ENCODE measurements around the gene ZCCHC17.

The ZCCHC17 gene

DNA sequence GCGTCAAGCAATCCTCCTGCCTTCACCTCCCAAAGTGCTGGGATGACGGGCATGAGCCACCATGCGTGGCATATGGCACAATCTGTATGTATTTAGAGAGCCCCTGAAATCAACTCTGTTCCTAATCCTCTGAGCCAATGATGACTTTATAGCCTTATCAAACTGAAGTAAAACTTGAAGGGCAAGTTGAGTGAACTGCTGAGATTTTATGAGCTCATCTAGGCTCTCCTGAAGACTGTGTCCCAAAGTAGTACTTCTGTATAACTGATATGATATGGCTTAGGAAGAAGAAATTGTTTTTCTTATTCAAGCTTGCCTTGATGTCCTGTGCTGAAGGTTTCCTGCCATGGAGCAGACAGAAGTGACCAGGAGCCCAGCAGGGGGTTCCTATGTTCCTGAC is 33.4 kb upstream of the ZCCHC17 start:
- no peaks in the 10 kb centered on the region for H3K9me3 ChIP-seq (replicated peaks in 1 of 2; ENCODE audit: control insufficient read depth in 2 of 2, insufficient read depth in 1 of 2, low read depth in 1 of 2, low read length in 2 of 2)
- no peak overlapping the region for H3K18ac ChIP-seq (ENCODE audit: low read length)
- H3K4ac ChIP-seq (ENCODE audit: low read length), result no peak overlapping the region
- no peak overlapping the region for H2BK15ac ChIP-seq (ENCODE audit: low read length)
- no peaks in the 10 kb centered on the region for H3K79me1 ChIP-seq (ENCODE audit: low read depth, low read length)
- no peak overlapping the region for H2BK5ac ChIP-seq (ENCODE audit: low read length)
- no peak overlapping the region for H2BK120ac ChIP-seq (ENCODE audit: low read depth, low read length)
- no peak overlapping the region for H3K27ac ChIP-seq (replicated peaks; ENCODE audit: low read length)
- H4K8ac ChIP-seq (ENCODE audit: low read depth, low read length), result no peak overlapping the region
- H3K9ac ChIP-seq (ENCODE audit: low read depth, low read length, poor library complexity), result no peak overlapping the region
- H3K4me2 ChIP-seq (ENCODE audit: insufficient read depth, low read length, poor library complexity, severe bottlenecking), result no peak overlapping the region
- H2AK5ac ChIP-seq (ENCODE audit: low read depth, low read length), result no peak overlapping the region
- DNase-seq (ENCODE audit: low spot score), result no peak
- H2AFZ ChIP-seq (ENCODE audit: low read length), result no peak overlapping the region
- H3K36me3 ChIP-seq (replicated peaks in 1 of 2; ENCODE audit: control insufficient read depth in 2 of 2, insufficient read depth in 2 of 2, low read length in 2 of 2), result peaks cover 18 to 96% of the 10 kb centered on the region in 2 donors
- no peak overlapping the region for H4K91ac ChIP-seq (ENCODE audit: low read depth, low read length, poor library complexity)
- peaks cover 0 to 4% of the 10 kb centered on the region in 2 donors for H3K4me1 ChIP-seq (ENCODE audit: control insufficient read depth in 2 of 2, insufficient read depth in 1 of 2, low read depth in 1 of 2, low read length in 2 of 2)
- H3K23ac ChIP-seq (ENCODE audit: low read depth, low read length, poor library complexity), result no peak overlapping the region
- WGBS, 2 donors (ENCODE audit: extremely low coverage in 2 of 2, insufficient read length in 2 of 2, insufficient replicate concordance in 1 of 2), result no CpG with 5 or more reads among the region's 3 CpGs
- no peak overlapping the region for H2BK12ac ChIP-seq (ENCODE audit: low read length)
- no peaks in the 10 kb centered on the region for H3K27me3 ChIP-seq (ENCODE audit: control insufficient read depth in 3 of 3, insufficient read depth in 3 of 3, low read depth in 1 of 3, low read length in 3 of 3)
- no peak overlapping the region for H3K4me3 ChIP-seq (ENCODE audit: low read length in 2 of 2)
- no peak overlapping the region for H3K14ac ChIP-seq (ENCODE audit: low read length)

DNA sequence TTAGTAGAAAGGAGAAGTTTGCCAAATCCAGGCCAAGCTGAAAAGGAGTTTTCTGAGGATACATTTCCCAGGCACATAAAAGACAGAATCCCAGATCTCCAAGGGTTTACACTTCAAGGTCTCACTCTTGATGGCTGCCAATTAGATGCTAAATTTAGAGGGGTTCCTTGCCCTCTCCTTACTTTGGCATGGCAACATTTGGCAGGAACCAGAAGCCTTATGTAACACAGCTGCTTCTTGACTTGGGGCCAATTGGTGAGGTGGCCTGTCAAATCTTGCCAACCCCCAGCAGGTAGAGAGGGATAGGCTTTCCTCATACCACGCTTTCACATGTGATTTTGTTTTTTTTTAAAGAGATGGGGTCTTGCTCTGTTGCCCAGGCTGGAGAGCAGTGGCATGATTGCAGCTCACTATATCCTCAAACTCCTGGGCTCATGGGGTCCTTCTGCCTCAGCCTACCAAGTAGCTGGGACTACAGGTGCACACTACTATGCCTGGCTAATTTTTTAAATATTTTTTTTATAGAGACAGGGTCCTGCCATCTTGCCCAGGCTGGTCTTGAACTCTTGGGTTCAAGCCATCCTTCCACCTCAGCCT is 31.9 kb upstream of the ZCCHC17 start:
- Histone ChIP-seq H3K79me1 (ENCODE audit: low read depth, low read length) (no peaks in the 10 kb centered on the region), H2BK12ac (ENCODE audit: low read length) (no peak overlapping the region), H2BK5ac (ENCODE audit: low read length) (no peak overlapping the region), H3K9me3 (replicated peaks in 1 of 2; ENCODE audit: control insufficient read depth in 2 of 2, insufficient read depth in 1 of 2, low read depth in 1 of 2, low read length in 2 of 2) (no peaks in the 10 kb centered on the region), H3K18ac (ENCODE audit: low read length) (no peak overlapping the region), H3K23ac (ENCODE audit: low read depth, low read length, poor library complexity) (no peak overlapping the region), H2AK5ac (ENCODE audit: low read depth, low read length) (no peak overlapping the region), H3K4me1 (ENCODE audit: control insufficient read depth in 2 of 2, insufficient read depth in 1 of 2, low read depth in 1 of 2, low read length in 2 of 2) (peaks cover 0 to 4% of the 10 kb centered on the region in 2 donors), H3K4me3 (ENCODE audit: low read length in 2 of 2) (no peak overlapping the region), H2BK120ac (ENCODE audit: low read depth, low read length) (no peak overlapping the region), H3K27ac (replicated peaks; ENCODE audit: low read length) (no peak overlapping the region), H3K4ac (ENCODE audit: low read length) (no peak overlapping the region), H3K9ac (ENCODE audit: low read depth, low read length, poor library complexity) (no peak overlapping the region), H3K4me2 (ENCODE audit: insufficient read depth, low read length, poor library complexity, severe bottlenecking) (no peak overlapping the region), H4K8ac (ENCODE audit: low read depth, low read length) (no peak overlapping the region), H2AFZ (ENCODE audit: low read length) (no peak overlapping the region), H2BK15ac (ENCODE audit: low read length) (no peak overlapping the region), H3K14ac (ENCODE audit: low read length) (no peak overlapping the region), H4K91ac (ENCODE audit: low read depth, low read length, poor library complexity) (no peak overlapping the region), H3K36me3 (replicated peaks in 1 of 2; ENCODE audit: control insufficient read depth in 2 of 2, insufficient read depth in 2 of 2, low read length in 2 of 2) (peaks cover 20 to 97% of the 10 kb centered on the region in 2 donors), H3K27me3 (ENCODE audit: control insufficient read depth in 3 of 3, insufficient read depth in 3 of 3, low read depth in 1 of 3, low read length in 3 of 3) (no peaks in the 10 kb centered on the region)
- no peak for DNase-seq (ENCODE audit: low spot score)
- no CpG with 5 or more reads among the region's 1 CpG for WGBS, 2 donors (ENCODE audit: extremely low coverage in 2 of 2, insufficient read length in 2 of 2, insufficient replicate concordance in 1 of 2)

DNA sequence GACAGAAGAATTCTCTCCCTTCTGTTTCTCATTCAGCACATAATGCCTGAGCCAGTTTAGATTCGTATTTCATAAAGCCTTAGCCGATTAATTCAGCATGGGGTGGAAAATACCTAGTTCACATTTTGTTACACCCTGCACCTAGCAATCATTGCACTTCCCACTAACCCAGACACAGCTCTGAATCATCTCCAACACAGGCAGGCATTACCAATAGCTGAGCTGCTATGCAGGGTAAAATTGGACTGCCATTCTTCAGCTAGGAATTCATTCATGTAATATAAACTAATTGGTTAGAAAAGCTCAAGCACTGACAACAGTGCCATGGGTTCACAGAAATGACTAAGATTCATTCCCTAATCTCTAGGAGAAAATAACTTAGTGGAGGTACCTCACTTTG is 30.3 kb upstream of the ZCCHC17 start:
- Histone ChIP-seq H3K9me3 (replicated peaks in 1 of 2; ENCODE audit: control insufficient read depth in 2 of 2, insufficient read depth in 1 of 2, low read depth in 1 of 2, low read length in 2 of 2) (no peaks in the 10 kb centered on the region), H3K14ac (ENCODE audit: low read length) (no peak overlapping the region), H2BK12ac (ENCODE audit: low read length) (no peak overlapping the region), H2BK5ac (ENCODE audit: low read length) (no peak overlapping the region), H4K91ac (ENCODE audit: low read depth, low read length, poor library complexity) (no peak overlapping the region), H3K27me3 (ENCODE audit: control insufficient read depth in 3 of 3, insufficient read depth in 3 of 3, low read depth in 1 of 3, low read length in 3 of 3) (no peaks in the 10 kb centered on the region), H3K4me1 (ENCODE audit: control insufficient read depth in 2 of 2, insufficient read depth in 1 of 2, low read depth in 1 of 2, low read length in 2 of 2) (peaks cover 0 to 4% of the 10 kb centered on the region in 2 donors), H2AK5ac (ENCODE audit: low read depth, low read length) (no peak overlapping the region), H3K27ac (replicated peaks; ENCODE audit: low read length) (peak overlapping the region; percentile 20), H3K18ac (ENCODE audit: low read length) (no peak overlapping the region), H2BK15ac (ENCODE audit: low read length) (no peak overlapping the region), H3K36me3 (replicated peaks in 1 of 2; ENCODE audit: control insufficient read depth in 2 of 2, insufficient read depth in 2 of 2, low read length in 2 of 2) (peaks cover 22 to 100% of the 10 kb centered on the region in 2 donors), H2AFZ (ENCODE audit: low read length) (no peak overlapping the region), H3K4me2 (ENCODE audit: insufficient read depth, low read length, poor library complexity, severe bottlenecking) (no peak overlapping the region), H2BK120ac (ENCODE audit: low read depth, low read length) (no peak overlapping the region), H4K8ac (ENCODE audit: low read depth, low read length) (no peak overlapping the region), H3K9ac (ENCODE audit: low read depth, low read length, poor library complexity) (no peak overlapping the region), H3K79me1 (ENCODE audit: low read depth, low read length) (no peaks in the 10 kb centered on the region), H3K4me3 (ENCODE audit: low read length in 2 of 2) (no peak overlapping the region), H3K23ac (ENCODE audit: low read depth, low read length, poor library complexity) (no peak overlapping the region), H3K4ac (ENCODE audit: low read length) (no peak overlapping the region)
- no CpG with 5 or more reads among the region's 2 CpGs for WGBS, 2 donors (ENCODE audit: extremely low coverage in 2 of 2, insufficient read length in 2 of 2, insufficient replicate concordance in 1 of 2)
- DNase-seq (ENCODE audit: low spot score), result no peak

DNA sequence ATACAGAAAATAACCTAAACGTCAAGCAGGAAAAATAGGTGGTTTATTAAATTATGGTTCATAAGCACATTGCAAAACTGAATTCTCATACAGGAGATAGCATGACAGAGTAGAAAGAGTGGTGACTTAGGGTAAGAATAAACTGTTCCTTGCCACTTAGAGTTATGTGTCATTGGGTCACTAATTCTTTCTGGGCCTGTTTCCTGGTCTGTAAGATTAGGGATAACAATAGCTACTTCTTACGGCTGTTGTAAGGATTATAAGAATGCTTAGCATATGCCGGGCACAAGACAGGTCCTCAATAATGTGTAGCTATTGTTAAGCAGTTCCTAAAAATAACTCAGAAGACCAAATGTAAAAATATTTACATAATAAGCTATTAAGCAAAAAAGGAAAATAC is 24.5 kb upstream of the ZCCHC17 start:
- Histone ChIP-seq H3K4me2 (ENCODE audit: insufficient read depth, low read length, poor library complexity, severe bottlenecking) (no peak overlapping the region), H3K27me3 (ENCODE audit: control insufficient read depth in 3 of 3, insufficient read depth in 3 of 3, low read depth in 1 of 3, low read length in 3 of 3) (no peaks in the 10 kb centered on the region), H2BK15ac (ENCODE audit: low read length) (no peak overlapping the region), H2BK5ac (ENCODE audit: low read length) (no peak overlapping the region), H3K9me3 (replicated peaks in 1 of 2; ENCODE audit: control insufficient read depth in 2 of 2, insufficient read depth in 1 of 2, low read depth in 1 of 2, low read length in 2 of 2) (no peaks in the 10 kb centered on the region), H3K36me3 (replicated peaks in 1 of 2; ENCODE audit: control insufficient read depth in 2 of 2, insufficient read depth in 2 of 2, low read length in 2 of 2) (peaks cover 26 to 98% of the 10 kb centered on the region in 2 donors), H2BK120ac (ENCODE audit: low read depth, low read length) (no peak overlapping the region), H3K4me3 (ENCODE audit: low read length in 2 of 2) (no peak overlapping the region), H3K4ac (ENCODE audit: low read length) (no peak overlapping the region), H3K4me1 (ENCODE audit: control insufficient read depth in 2 of 2, insufficient read depth in 1 of 2, low read depth in 1 of 2, low read length in 2 of 2) (no peaks in the 10 kb centered on the region), H3K23ac (ENCODE audit: low read depth, low read length, poor library complexity) (no peak overlapping the region), H3K27ac (replicated peaks; ENCODE audit: low read length) (no peak overlapping the region), H4K91ac (ENCODE audit: low read depth, low read length, poor library complexity) (no peak overlapping the region), H2BK12ac (ENCODE audit: low read length) (no peak overlapping the region), H3K14ac (ENCODE audit: low read length) (no peak overlapping the region), H2AFZ (ENCODE audit: low read length) (no peak overlapping the region), H3K79me1 (ENCODE audit: low read depth, low read length) (no peaks in the 10 kb centered on the region), H4K8ac (ENCODE audit: low read depth, low read length) (no peak overlapping the region), H3K18ac (ENCODE audit: low read length) (no peak overlapping the region), H3K9ac (ENCODE audit: low read depth, low read length, poor library complexity) (no peak overlapping the region), H2AK5ac (ENCODE audit: low read depth, low read length) (no peak overlapping the region)
- WGBS, 2 donors (ENCODE audit: extremely low coverage in 2 of 2, insufficient read length in 2 of 2, insufficient replicate concordance in 1 of 2), result no CpG with 5 or more reads among the region's 3 CpGs
- no peak for DNase-seq (ENCODE audit: low spot score)
